GM12874 (cell line): Measurements from ENCODE around the gene PAM16.

Experiments used
- CTCF ChIP-seq: IDR thresholded peaks from 2 replicates; pipeline ENCODE4 v1.5.1; 2011; ENCODE audit warnings: low read depth, mild to moderate bottlenecking, control low read depth, low read length, moderate library complexity; ENCODE audit not compliant: insufficient read depth

PAM16 gene

GRCh38 chr16:4350365-4350786 lies 745 bp downstream of the PAM16 start:
- no peak for TF ChIP-seq CTCF

GRCh38 chr16:4349332-4349731 lies 1.8 kb downstream of the PAM16 start:
- TF ChIP-seq CTCF, result no peak

DNA sequence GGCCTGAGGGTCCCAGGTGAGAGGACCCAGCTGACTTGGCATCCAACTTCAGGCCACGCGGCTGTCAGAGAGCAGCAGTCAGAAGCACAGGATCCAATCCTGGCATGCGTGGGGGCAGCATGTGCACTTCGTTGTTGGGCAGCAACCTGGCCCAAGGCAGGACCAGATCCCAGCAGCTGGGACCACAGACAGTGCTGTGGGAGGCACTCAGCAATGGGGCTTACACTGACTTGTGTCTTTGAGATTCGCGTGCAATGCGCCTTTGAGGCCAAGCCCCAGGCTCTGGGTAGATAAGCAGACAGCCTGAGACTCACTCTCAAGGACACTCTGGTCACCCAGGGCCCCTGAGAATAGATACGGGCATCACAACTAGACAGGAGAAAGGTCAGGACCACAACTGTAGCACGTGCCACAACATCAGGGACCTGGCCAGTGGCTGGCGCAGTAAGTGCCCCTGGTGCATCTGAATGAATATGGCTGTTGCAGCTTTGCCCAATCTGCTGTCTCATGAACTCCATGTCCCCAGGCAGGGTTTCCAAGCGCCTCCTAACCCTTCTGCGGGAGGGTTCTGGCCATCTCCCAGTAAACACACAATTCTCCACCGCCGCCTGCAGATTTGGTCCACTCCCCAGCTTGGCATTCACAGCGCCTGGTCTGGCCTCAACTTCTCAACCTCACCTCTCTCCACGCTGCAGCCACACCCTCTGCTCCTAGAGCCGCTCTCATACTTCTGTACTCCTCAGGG lies 3.2 kb downstream of the PAM16 start:
- TF ChIP-seq CTCF, result no peak

DNA sequence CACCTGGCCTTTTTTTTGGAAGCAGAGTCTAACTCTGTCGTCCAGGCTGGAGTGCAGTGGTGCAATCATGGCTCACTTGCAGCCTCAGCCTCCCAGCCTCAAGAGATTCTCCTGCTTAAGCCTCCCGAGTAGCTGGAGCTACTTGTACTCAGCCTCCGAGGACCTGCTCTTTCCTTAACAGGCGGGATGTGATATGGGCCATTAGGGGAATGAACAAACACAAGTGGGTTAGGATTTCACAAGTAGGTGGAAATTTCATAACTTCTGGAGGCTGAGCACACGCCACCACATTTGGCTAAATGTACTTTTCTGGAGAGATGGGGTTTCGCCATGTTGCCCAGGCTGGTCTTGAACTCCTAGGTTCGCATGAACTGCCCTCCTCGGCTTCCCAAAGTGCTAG lies 4.1 kb downstream of the PAM16 start:
- no peak for TF ChIP-seq CTCF

GRCh38 chr16:4345836-4346781 lies 5.0 kb downstream of the PAM16 start:
- TF ChIP-seq CTCF, result no peak

DNA sequence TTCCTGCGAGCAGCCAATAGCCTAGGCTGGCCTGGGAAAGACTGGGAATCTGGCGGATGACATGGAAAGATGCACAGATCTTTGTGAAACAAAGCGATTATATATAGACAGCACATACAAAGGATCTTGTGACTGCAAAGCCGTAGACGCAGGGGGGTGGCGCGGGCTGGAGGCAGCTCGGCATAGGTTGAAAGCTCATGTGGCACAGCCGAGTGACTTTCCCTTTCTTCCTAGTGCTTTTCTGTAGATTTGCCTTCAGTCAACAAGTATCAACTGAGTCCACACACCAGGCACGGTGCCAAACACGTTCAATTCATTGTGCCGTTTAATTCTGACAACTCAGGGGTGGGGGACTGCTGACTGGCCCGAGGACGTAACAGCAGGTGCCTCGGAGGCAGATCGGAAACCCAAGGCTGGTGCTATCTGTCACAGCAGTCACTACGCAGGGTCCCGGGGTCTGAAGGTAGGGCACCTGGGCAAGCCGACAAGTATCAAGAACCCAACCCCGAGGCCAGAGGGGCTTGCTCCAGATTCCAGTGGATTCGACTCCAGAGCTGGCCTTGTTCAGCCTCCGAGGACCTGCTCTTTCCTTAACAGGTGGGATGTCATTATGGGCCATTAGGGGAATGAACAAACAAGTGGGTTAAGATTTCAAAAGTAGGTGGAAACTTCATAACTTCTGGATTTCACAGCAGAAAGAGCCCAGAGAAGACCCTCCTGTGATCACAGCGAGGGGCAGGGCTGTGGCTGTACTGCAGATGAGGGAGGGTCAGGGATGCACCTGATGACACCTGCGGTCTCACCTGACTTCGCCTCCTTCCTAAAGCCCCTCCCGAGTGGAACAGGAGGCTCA lies 5.9 kb downstream of the PAM16 start:
- TF ChIP-seq CTCF, result no peak
